ENCODE measurements around the gene TMEM140.

- TF ChIP-seq PPARA (CRISPR knock-in tag; IDR thresholded peaks at IDR 0.05; ENCODE audit: borderline replicate concordance) (no peak), CREB5 (CRISPR knock-in tag; IDR thresholded peaks at IDR 0.05; ENCODE audit: low read depth) (no peak), RARB (CRISPR knock-in tag; IDR thresholded peaks at IDR 0.05) (no peak), ZNF8 (CRISPR knock-in tag; IDR thresholded peaks at IDR 0.05) (no peak)
- TF ChIP-seq, protein P1, sequence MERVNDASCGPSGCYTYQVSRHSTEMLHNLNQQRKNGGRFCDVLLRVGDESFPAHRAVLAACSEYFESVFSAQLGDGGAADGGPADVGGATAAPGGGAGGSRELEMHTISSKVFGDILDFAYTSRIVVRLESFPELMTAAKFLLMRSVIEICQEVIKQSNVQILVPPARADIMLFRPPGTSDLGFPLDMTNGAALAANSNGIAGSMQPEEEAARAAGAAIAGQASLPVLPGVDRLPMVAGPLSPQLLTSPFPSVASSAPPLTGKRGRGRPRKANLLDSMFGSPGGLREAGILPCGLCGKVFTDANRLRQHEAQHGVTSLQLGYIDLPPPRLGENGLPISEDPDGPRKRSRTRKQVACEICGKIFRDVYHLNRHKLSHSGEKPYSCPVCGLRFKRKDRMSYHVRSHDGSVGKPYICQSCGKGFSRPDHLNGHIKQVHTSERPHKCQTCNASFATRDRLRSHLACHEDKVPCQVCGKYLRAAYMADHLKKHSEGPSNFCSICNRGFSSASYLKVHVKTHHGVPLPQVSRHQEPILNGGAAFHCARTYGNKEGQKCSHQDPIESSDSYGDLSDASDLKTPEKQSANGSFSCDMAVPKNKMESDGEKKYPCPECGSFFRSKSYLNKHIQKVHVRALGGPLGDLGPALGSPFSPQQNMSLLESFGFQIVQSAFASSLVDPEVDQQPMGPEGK (CRISPR knock-in tag; IDR thresholded peaks at IDR 0.05; ENCODE audit: borderline replicate concordance): no peak
Observed at GRCh38 chr7:135168001-135168400, 20.1 kb downstream of the TMEM140 start.
